C4-2B (cell line): ENCODE measurements around the gene CDH23.

Experiments used
- ZFX ChIP-seq: fragments of 450-650 bp; IDR thresholded peaks from 2 replicates; pipeline ENCODE4 v1.6.1; 2017
- TF ChIP-seq, protein P1 (sequence below): fragments of 450-650 bp; conservative IDR thresholded peaks from 2 replicates; pipeline ENCODE4 v1.5.1; 2017; ENCODE audit warnings: mild to moderate bottlenecking

DNA sequence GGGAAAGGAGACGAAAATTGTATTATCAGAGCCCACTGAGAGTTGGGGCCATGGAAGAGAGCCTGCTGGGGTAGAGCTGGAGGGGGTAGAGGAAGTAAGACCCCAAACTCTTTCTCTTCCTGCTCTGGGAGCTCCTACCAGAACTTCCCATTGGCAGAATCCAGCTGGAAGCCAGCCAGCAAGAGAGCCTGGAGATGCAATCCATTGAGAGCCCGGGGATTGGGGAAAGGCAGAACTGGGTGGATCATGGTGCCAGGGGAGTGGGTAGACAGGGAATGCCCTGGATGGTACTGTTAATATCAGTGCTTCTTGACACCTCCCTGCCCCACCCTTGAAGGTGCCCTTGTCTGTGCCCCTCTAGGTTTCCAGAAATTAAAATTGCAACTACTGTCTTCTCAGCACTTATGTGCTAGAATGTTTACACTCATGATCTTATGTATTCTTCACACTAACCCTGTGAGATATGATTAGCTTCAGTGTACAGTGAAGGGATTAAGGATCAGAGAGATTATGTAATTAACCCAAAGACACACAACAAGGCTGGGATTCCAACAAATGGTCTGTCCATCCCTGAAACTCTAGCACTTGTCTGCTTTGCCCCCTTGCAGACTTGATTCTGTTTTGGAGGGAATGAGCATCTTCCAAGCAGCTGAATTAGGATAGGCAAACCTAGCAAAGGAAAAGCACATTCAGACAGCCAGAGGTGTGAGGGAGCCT, 168.7 kb downstream of the CDH23 start:
- TF ChIP-seq, protein P1, sequence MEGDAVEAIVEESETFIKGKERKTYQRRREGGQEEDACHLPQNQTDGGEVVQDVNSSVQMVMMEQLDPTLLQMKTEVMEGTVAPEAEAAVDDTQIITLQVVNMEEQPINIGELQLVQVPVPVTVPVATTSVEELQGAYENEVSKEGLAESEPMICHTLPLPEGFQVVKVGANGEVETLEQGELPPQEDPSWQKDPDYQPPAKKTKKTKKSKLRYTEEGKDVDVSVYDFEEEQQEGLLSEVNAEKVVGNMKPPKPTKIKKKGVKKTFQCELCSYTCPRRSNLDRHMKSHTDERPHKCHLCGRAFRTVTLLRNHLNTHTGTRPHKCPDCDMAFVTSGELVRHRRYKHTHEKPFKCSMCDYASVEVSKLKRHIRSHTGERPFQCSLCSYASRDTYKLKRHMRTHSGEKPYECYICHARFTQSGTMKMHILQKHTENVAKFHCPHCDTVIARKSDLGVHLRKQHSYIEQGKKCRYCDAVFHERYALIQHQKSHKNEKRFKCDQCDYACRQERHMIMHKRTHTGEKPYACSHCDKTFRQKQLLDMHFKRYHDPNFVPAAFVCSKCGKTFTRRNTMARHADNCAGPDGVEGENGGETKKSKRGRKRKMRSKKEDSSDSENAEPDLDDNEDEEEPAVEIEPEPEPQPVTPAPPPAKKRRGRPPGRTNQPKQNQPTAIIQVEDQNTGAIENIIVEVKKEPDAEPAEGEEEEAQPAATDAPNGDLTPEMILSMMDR = no peak
- no peak for TF ChIP-seq ZFX
